RWPE2 (cell line): ENCODE data around the gene SUMF1.

Source experiments
- ATAC-seq: fragments of 200-7000 bp; cut with Tn5 transposase; 3 replicates; pipeline ENCODE4 v1.9.1; 2021; ENCODE audit warnings: low read depth
- DNase-seq: peaks from one replicate; pipeline ENCODE4 v3.0.0-alpha.2; 2020; ENCODE audit warnings: low spot score
- H3K27ac ChIP-seq: fragments of 450-650 bp; 2 replicates; pipeline ENCODE4 v1.5.1; 2017; ENCODE audit warnings: mild to moderate bottlenecking; ENCODE audit not compliant: poor library complexity, severe bottlenecking
- H3K27me3 ChIP-seq: fragments of 250-450 bp; sonication (Bioruptor Pico); 2 replicates; pipeline ENCODE4 v1.5.1; 2021; ENCODE audit warnings: mild to moderate bottlenecking, moderate library complexity; ENCODE audit not compliant: insufficient read depth, poor library complexity, severe bottlenecking
- H3K36me3 ChIP-seq: fragments of 250-450 bp; sonication (Bioruptor Pico); 2 replicates; pipeline ENCODE4 v1.5.1; 2020; ENCODE audit warnings: low read depth, mild to moderate bottlenecking, moderate library complexity
- H3K4me1 ChIP-seq: fragments of 250-450 bp; sonication (Bioruptor Pico); 2 replicates; pipeline ENCODE4 v1.5.1; 2021; ENCODE audit warnings: mild to moderate bottlenecking, moderate library complexity; ENCODE audit not compliant: insufficient read depth, poor library complexity, severe bottlenecking
- H3K4me3 ChIP-seq: fragments of 250-450 bp; sonication (Bioruptor Pico); 2 replicates; pipeline ENCODE4 v1.5.1; 2021; ENCODE audit warnings: mild to moderate bottlenecking, moderate library complexity; ENCODE audit not compliant: severe bottlenecking
- H3K9me3 ChIP-seq: fragments of 250-450 bp; sonication (Bioruptor Pico); 2 replicates; pipeline ENCODE4 v1.5.1; 2021; ENCODE audit warnings: mild to moderate bottlenecking, moderate library complexity; ENCODE audit not compliant: severe bottlenecking
- TF ChIP-seq, protein P1 (sequence below): fragments of 450-650 bp; IDR thresholded peaks from one replicate; pipeline ENCODE4 v1.5.1; 2017; ENCODE audit warnings: mild to moderate bottlenecking, moderate library complexity; ENCODE audit not compliant: poor library complexity, severe bottlenecking

SUMF1 gene

DNA sequence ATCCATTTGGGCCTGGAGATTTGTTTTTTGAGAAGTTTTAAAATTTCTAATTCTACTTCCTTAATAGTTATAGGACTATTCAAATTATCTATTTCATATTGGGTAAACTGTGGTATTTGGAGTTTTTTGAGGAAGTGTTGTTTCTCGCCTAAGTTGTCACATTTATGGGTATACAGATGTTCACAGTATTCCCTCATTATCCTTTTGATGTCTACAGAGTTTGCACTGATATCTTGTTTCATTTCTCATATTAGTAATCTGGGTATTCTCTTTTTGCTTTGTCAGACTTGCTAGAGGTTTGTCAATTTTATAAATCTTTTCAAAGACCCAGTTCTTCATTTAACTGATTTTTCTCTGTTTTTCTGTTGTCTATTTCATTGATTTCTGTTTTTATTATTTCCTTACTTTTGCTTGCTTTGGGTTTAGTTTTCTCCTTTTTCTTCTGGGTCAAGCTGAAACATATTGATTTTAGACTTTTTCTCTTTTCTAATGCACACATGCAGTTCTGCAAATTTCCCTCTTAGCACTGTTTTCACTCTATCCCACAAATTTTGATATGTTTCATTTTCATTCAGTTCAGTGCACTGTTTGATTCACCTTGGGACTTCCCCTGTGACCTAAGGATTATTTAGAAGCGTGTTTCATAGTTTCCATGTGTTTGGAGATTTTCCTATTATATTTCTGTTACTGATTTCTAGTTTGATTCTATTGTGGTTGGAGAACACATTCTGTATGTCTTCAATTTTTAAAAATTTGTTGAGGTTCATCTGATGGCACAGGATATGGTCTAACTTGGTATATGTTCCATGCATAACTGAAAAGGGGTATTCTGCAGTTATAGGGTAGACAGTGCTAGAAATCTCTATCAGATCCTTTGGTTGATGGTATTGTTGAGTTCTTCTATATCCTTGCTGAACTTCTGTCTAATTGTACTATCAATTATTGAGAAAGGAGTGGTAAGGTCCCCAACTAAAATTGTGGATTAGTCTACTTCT is 79.6 kb downstream of the SUMF1 start:
- H3K4me1 ChIP-seq = no peaks in the 10 kb centered on the region
- no peaks in the 10 kb centered on the region for H3K27me3 ChIP-seq
- no peaks in the 10 kb centered on the region for H3K36me3 ChIP-seq
- no peaks in the 10 kb centered on the region for H3K9me3 ChIP-seq
- ATAC-seq = no peak
- TF ChIP-seq, protein P1, sequence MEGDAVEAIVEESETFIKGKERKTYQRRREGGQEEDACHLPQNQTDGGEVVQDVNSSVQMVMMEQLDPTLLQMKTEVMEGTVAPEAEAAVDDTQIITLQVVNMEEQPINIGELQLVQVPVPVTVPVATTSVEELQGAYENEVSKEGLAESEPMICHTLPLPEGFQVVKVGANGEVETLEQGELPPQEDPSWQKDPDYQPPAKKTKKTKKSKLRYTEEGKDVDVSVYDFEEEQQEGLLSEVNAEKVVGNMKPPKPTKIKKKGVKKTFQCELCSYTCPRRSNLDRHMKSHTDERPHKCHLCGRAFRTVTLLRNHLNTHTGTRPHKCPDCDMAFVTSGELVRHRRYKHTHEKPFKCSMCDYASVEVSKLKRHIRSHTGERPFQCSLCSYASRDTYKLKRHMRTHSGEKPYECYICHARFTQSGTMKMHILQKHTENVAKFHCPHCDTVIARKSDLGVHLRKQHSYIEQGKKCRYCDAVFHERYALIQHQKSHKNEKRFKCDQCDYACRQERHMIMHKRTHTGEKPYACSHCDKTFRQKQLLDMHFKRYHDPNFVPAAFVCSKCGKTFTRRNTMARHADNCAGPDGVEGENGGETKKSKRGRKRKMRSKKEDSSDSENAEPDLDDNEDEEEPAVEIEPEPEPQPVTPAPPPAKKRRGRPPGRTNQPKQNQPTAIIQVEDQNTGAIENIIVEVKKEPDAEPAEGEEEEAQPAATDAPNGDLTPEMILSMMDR = no peak
- no peak overlapping the region for H3K4me3 ChIP-seq
- no peak overlapping the region for H3K27ac ChIP-seq
- DNase-seq = no peak

DNA sequence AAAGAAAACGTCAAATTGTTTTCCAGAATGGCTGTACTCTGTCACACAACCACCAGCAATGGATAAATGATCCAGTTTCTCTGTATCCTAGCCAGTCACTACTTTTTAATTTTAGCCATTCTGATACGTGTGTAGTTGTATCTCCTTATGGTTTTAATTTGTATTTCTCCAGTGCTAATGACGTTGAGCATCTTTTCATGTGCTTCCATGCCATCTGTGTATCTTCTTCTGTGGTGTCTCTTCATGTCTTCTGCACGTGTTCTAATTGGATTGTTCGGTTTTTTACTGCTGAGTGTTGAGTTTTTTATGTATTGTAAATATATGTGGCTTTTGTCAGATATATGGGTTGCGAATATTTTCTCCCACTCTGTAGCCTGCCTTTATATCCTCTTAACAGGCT is 81.9 kb downstream of the SUMF1 start:
- ATAC-seq = no peak
- Histone ChIP-seq H3K27me3 (no peaks in the 10 kb centered on the region), H3K27ac (no peak overlapping the region), H3K4me1 (no peaks in the 10 kb centered on the region), H3K36me3 (no peaks in the 10 kb centered on the region), H3K9me3 (no peaks in the 10 kb centered on the region), H3K4me3 (no peak overlapping the region)
- no peak for DNase-seq
- TF ChIP-seq, protein P1 = no peak

DNA sequence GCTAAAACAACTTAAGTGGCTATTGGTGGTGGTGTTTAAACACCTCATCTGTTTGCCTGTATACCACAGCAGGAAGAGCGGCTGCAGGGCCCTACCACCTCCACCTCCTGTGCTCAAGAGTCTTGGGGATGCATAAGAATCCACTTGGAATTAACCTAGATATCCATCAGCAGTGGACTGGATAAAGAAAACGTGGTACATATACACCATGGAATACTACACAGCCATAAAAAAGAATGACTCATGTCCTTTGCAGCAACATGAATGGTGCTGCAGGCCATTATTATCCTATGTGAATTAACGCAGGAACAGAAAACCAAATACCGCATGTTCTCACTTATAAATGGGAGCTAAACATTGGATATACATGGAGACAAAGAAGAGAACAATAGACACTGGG is 87.1 kb downstream of the SUMF1 start:
- ATAC-seq = no peak
- TF ChIP-seq, protein P1 = no peak
- Histone ChIP-seq H3K27me3 (no peaks in the 10 kb centered on the region), H3K4me3 (no peak overlapping the region), H3K36me3 (peaks cover 3% of the 10 kb centered on the region; the same call in 1 of the 2 replicates), H3K27ac (no peak overlapping the region), H3K9me3 (no peaks in the 10 kb centered on the region), H3K4me1 (no peaks in the 10 kb centered on the region)
- DNase-seq = no peak

DNA sequence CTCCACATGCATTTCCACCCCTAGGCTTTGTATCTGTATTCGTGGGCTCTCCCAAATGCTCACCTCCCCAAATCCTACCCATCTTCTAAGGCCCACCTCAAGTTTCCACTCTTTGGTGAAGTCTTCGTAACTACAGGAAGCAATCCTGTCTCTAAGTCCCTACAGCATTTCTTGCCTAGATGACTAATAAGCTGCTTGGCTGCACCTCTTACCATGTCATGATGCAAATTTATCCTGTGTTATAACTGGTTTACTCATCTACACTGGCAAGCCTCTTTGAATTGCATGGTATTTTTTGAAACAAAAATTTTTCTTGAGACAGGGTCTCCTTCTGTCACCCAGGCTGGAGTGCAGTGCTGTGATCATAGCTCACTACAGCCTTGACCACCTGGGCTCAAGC is 90.6 kb downstream of the SUMF1 start:
- Histone ChIP-seq H3K4me3 (no peak overlapping the region), H3K27ac (no peak overlapping the region), H3K9me3 (peaks cover 5% of the 10 kb centered on the region), H3K4me1 (no peaks in the 10 kb centered on the region), H3K27me3 (no peaks in the 10 kb centered on the region), H3K36me3 (peaks cover 16% of the 10 kb centered on the region; the same call in 1 of the 2 replicates)
- DNase-seq (no peak), ATAC-seq (no peak; the same call in 2 of the 3 replicates)
- TF ChIP-seq, protein P1 = no peak

DNA sequence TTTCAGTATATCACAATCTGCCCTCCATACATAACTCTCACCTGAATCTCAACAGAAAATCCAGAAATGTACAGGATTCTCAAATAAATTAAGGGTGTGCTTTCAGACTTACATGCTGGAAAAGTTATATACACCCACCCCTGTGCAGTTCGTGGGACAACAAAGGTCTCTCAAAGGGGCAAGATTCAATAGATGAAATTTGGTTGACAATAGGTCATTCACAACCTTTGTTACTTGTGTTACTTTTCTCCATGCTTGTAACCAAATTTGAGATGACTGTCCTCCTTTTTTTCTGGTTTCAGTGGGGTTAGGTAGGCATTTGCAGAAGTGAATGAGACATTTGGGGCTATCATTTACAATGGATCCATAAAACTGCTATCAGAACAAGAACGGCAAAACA is 91.2 kb downstream of the SUMF1 start:
- no peak overlapping the region for H3K27ac ChIP-seq
- H3K27me3 ChIP-seq = no peaks in the 10 kb centered on the region
- peaks cover 5% of the 10 kb centered on the region for H3K9me3 ChIP-seq
- H3K4me1 ChIP-seq = no peaks in the 10 kb centered on the region
- ATAC-seq (no peak), DNase-seq (no peak)
- H3K4me3 ChIP-seq = no peak overlapping the region
- TF ChIP-seq, protein P1 = no peak
- peaks cover 16% of the 10 kb centered on the region; the same call in 1 of the 2 replicates for H3K36me3 ChIP-seq
